GM12891 (cell line): ENCODE data around the gene PSMD8.
A peak's percentile ranks its signal among the peaks of the same experiment; 100 is the strongest.

ENCODE experiments used
- DNase-seq: peaks from one replicate; pipeline ENCODE4 v3.0.0; 2011; ENCODE audit warnings: low spot score; ENCODE audit not compliant: insufficient read length
- FAIRE-seq: peaks from 2 replicates; lab custom pipeline; 2011; peaks lifted over from hg19 to GRCh38; lab: Jason Lieb, UNC
- PAX5 ChIP-seq: IDR thresholded peaks from 2 replicates; pipeline ENCODE4 v1.6.1; 2011; ENCODE audit warnings: low read length, moderate library complexity, mild to moderate bottlenecking; ENCODE audit not compliant: insufficient read depth, severe bottlenecking
- POLR2A ChIP-seq: IDR thresholded peaks from 2 replicates; pipeline ENCODE4 v1.6.1; 2011; ENCODE audit warnings: low read depth, low read length, control low read depth
- POLR2AphosphoS5 ChIP-seq: IDR thresholded peaks from 2 replicates; pipeline ENCODE4 v1.6.1; 2011; ENCODE audit warnings: low read depth, low read length, control low read depth
- POU2F2 ChIP-seq: IDR thresholded peaks from 2 replicates; pipeline ENCODE4 v1.6.1; 2011; ENCODE audit warnings: low read depth, mild to moderate bottlenecking, control low read depth, low read length, moderate library complexity
- SPI1 ChIP-seq: IDR thresholded peaks from 2 replicates; pipeline ENCODE4 v1.6.1; 2011; ENCODE audit warnings: low read depth, low read length, control low read depth
- TAF1 ChIP-seq: IDR thresholded peaks from 2 replicates; pipeline ENCODE4 v1.6.1; 2011; ENCODE audit warnings: low read depth, low read length, control low read depth

The PSMD8 gene

GRCh38 chr19:38375748-38376147 lies 1.4 kb downstream of the PSMD8 start:
- DNase-seq: no peak
- TF ChIP-seq TAF1: no peak
- no peak for TF ChIP-seq SPI1
- no peak for TF ChIP-seq POLR2A
- no peak for TF ChIP-seq POLR2AphosphoS5
- TF ChIP-seq POU2F2: no peak
- TF ChIP-seq PAX5: no peak
- no peak for FAIRE-seq

- DNase-seq (no peak), FAIRE-seq (no peak)
- TF ChIP-seq SPI1 (no peak), POU2F2 (no peak), TAF1 (no peak), POLR2AphosphoS5 (no peak), POLR2A (no peak), PAX5 (no peak)
These were observed 2.2 kb downstream of the PSMD8 start for GRCh38 chr19:38376576-38376975.

GRCh38 chr19:38377052-38377451 lies 2.7 kb downstream of the PSMD8 start:
- FAIRE-seq (no peak), DNase-seq (no peak)
- TF ChIP-seq PAX5 (no peak), POLR2A (no peak), SPI1 (no peak), POLR2AphosphoS5 (no peak), POU2F2 (no peak), TAF1 (no peak)

- TF ChIP-seq POU2F2: no peak
- no peak for TF ChIP-seq TAF1
- no peak for TF ChIP-seq SPI1
- no peak for TF ChIP-seq POLR2AphosphoS5
- no peak for TF ChIP-seq POLR2A
- no peak for TF ChIP-seq PAX5
- DNase-seq (no peak), FAIRE-seq (no peak)
These were observed 4.5 kb downstream of the PSMD8 start for GRCh38 chr19:38378866-38379265.

- FAIRE-seq (no peak), DNase-seq (no peak)
- TF ChIP-seq SPI1 (no peak), POU2F2 (no peak), POLR2A (no peak), POLR2AphosphoS5 (no peak), PAX5 (no peak), TAF1 (no peak)
These were observed 6.8 kb downstream of the PSMD8 start for GRCh38 chr19:38381138-38381537.

- DNase-seq (no peak), FAIRE-seq (no peak)
- TF ChIP-seq POU2F2 (no peak), PAX5 (no peak), POLR2AphosphoS5 (no peak), SPI1 (no peak), TAF1 (no peak), POLR2A (no peak)
These were observed 8.8 kb downstream of the PSMD8 start for GRCh38 chr19:38383184-38383583.

- FAIRE-seq (no peak), DNase-seq (no peak)
- TF ChIP-seq PAX5: no peak
- no peak for TF ChIP-seq POU2F2
- no peak for TF ChIP-seq SPI1
- no peak for TF ChIP-seq POLR2A
- no peak for TF ChIP-seq TAF1
- no peak for TF ChIP-seq POLR2AphosphoS5
These were observed 9.4 kb downstream of the PSMD8 start for GRCh38 chr19:38383743-38384142.

GRCh38 chr19:38384209-38385027 lies 10.0 kb downstream of the PSMD8 start:
- FAIRE-seq: peak; percentile 61
- DNase-seq: no peak
- TF ChIP-seq POLR2AphosphoS5: no peak
- TF ChIP-seq POLR2A: 0 out of 2 replicates have a peak, but pooled peaks have one; percentile 14
- no peak for TF ChIP-seq SPI1

- FAIRE-seq (no peak), DNase-seq (no peak)
- TF ChIP-seq SPI1 (no peak), POLR2AphosphoS5 (peak; percentile 52), POLR2A (peak; percentile 10; the same call in 1 of the 2 replicates), TAF1 (no peak)
These were observed 10.9 kb downstream of the PSMD8 start for GRCh38 chr19:38385057-38385803.
